EH (cell line): Measurements from ENCODE around the gene KLK8.
"Not testable (repeated sequence)": the region's sequence is repeated elsewhere in the genome, so short reads cannot be mapped to it uniquely, and the experiment has no call there.

Experiments used
- DNase-seq: peaks from one replicate; pipeline ENCODE4 v3.0.0-alpha.2; 2015; ENCODE audit warnings: low read depth

The KLK8 gene

DNA sequence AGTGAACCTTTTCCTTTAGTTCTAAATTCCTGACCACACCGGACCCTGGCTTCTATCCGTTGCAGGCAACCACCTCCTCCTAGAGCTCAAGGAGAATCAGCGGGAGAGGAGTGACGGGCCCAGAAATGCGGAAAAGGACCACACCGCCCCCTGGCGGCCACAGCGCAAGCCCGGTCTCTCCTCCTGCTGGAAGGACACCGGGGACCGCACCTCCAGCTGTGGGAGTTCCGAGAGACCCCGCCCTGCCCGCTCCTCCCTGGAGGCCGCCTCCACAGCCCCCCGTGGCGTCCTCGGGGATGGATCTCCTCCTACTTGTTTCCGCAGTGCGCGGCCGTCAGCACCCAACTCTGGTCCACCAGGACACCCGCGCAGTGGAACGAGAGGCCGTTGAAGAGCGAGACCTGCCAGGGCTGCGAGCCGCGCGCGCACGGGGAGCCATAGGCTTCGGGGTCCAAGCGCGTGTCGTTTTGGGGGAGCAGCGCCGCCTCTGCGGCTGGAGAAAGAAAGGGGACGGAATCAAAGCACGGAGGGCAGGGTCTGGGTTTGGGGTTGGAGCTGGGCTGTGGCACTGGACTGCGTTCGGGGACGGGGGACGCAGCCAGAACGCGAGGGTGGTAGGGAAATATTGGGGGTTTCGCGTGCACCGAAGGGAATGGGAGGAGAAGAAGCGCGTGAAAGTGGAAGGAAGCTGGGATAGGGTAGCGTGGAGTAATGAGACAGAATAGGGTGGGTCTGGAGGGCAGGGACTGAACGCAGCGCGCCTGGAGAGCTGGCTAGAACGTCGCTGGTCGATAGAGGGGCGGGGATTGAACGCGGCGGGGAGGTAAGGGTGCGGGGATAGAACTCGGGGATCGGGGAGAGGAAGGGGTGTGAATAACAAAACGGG lies 15.6 kb upstream of the KLK8 start:
- no peak for DNase-seq

DNA sequence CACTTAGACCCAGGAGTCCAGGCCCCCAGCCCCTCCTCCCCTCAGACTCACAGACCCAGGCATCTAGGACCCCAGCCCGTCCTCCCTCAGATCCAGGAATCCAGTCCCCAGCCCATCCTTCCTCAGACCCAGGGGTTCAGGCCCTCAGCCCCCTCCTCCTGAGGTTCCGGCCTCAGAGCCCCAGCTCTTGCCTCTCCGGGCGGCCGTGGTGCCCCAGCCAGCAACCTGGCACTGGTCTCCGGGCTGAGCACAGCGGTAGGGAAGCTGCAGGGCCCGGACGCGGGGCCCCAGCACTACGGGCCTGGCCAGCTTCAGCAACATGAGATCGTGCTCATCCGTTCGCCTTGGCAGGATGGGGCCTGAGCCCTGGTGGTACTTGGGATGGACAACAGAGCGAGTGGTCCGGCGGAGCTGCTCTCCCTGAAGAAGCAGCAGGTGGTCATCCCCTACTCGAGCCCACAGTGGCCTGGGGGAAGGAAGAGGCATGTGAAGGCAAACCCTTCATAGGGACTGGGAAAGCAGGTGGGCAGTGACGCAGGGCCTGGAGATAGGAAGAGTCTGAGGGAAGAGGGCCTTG lies 14.4 kb upstream of the KLK8 start:
- DNase-seq, result no peak

DNA sequence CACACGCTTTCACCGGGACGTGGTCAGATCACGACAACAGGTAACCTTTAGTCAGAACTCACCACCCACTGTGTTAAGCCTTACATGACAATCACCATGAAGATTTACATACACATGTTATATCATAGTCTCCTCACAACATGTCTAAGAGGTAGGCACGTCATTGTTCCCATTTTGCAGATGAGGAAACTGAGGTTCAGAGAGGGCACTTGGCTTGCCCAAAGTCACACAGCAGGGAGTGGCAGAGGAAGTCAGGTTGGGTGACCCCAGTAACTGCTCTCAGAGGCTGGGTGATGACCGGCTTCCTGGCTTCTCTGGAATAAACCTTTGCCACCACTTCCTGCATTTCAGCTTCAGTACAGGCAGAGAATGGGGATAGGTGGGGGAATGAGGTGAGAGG lies 12.8 kb upstream of the KLK8 start:
- no peak for DNase-seq

DNA sequence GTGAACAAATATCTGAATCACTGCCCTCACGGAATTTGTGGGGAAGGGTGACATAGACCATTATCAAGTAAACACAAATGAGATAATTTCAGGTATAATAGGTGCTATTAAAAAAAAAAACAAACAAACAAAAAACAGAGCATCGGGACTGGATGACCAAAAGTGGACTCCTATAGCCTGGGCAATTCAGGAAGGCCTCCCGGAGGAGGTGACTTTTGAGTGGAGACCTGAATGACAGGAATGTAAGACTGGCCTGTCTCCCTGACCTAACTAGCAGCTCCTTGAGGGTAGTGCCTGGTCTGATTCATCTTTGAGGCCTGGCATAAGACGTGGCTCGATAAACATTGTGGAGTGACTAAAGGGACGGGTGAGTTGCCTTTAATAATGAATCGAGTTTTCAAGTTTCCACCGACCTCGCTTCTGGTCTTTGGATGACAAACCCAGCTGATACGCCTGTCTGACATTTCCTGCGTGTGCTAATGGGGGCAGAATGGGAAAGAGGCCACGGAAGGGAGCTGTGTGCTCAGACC lies 11.3 kb upstream of the KLK8 start:
- no peak for DNase-seq

DNA sequence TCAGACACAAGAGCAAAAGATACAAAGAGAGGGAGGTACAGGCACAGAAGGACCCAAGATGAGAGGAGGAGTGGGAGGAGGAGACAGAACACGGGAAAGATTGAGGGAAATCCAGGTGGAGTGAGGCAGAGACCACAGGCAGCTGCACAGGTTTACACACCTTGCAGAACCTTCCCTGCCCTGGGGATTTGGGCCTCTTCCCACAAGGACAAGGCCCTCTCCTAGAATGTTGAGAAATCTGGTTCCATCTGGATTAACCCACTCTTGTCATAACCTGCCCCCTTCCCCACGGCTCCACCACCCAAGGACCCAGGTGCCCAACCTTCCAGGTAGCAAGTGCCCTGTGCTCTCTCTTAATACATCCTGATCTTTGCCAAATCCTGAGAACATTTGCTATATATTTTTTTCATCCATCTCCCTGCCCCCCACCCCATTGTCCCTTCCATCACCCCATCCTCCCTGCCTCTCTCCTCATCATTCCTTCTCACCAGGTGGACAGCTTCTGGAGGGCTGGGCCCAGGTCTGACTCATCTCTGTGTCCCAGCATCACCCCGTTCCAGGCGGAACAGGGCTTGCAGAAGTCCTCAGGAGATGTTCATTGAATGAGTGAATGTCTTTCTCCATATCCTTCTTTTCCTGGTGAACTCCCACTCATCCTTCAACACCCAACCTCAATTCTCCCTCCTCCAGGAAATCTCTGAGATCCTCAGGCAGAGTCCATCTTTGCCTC lies 8.8 kb upstream of the KLK8 start:
- no peak for DNase-seq

DNA sequence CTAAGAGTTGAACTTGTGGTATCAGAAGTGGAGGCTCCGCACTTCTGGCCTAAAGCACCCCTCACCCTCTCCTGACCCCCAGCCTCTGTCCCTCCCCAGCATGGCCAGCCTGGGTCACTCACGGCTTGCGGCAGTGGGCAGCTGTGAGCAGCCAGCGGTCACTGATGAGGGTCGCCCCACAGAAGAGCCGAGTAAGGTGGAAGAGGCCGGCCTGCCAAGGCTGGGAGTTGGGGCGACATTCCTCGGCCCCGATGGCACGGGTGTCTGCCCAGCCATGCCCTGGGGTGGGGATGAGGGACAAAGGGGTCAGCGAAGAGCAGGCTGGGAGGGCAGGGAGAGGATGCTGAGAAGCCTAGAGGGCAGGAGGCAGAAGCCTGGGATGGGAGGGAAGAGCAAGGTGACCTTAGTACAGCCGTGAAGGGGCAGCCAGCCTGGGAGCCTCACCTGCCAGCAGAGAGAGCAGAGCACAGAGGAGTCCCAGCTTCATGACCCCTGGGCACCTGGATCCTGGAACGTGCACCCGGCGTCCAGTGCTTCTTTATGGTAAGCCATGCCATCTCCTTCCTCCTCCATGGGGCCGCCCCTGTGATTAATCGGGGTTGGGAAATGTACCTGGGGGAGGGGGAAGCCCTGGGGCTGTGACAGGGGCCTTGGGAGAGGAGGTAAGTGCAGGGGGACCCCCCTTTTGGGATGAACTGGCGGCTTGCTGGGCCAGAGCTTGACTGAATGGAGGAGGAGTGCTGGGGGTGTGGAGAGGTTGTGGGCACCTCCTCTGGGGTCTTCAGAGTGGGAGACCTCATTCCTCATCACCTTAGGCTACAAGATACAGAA lies 7.9 kb upstream of the KLK8 start:
- DNase-seq, result no peak

DNA sequence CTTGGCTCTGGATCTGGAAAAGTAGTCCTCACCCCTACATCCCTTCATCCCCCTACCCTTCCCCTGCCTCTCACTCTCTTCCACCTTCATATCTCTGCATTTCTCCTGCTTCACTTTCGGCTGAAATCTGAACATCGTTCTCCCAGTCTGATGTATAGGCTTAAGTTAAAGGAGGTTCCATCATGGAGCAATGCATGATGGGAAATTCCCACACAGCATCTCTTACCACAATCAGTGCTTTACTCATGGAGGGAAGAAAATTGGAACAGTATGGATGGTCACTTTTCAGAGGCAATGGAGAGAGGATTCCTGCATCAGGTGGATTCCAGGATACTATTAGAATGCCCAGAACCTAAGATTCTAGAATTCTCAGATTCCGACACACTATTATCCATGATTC lies 6.1 kb upstream of the KLK8 start:
- DNase-seq, result no peak

DNA sequence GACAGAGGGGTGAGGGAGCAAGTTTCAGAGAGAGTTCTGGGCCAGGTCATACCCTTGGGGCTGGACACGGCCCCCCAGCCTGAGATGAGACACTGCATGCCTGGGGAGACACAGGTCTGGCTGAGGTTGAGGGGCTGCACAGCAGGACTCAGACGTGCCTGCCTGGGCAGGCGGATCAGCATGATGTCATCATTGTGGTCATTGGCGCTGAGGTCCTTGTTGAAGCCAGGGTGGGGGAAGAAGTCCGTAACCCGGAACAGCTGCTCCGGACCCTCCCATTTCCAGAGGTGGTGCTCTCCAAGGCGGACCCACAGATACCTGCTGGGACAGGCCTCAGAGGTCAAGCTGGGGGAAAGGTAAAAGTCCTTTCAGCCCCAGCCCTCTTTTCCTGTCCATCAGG lies 5.0 kb upstream of the KLK8 start:
- DNase-seq, result no peak

DNA sequence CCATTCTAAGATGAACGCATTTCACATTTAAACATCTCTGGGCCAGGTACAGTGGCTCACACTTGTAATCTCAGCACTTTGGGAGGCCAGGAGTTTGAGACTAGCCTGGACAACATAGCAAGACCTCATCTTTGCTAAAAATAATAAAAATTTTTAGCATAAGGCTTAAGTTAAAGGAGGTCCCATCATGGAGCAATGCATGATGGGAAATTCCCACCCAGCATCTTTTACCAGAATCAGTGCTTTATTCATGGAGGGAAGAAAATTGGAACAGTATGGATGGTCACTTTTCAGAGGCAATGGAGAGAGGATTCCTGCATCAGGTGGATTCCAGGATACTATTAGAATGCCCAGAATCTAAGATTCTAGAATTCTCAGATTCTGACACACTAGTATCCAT lies 3.8 kb upstream of the KLK8 start:
- DNase-seq, result no peak

DNA sequence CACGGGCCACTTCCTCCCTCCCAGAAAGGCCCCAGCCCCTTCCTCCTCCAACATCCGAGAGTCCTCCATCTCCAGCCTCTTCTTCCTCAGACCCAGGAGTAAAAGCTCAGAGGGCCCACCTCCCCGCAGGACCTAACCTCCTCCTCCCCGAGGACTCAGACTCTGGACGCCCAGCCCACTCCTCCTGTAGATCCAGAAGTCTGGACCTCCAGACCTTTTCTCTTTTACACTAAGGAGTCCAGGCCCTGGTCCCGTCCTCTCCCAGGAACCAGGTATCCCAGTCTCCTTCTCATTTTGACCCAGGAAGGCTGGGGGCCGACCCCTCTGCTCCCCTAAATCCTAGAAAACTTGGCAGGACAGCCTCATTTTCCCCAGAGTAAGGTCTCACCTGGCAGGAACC lies 1.9 kb upstream of the KLK8 start:
- DNase-seq, result no peak

DNA sequence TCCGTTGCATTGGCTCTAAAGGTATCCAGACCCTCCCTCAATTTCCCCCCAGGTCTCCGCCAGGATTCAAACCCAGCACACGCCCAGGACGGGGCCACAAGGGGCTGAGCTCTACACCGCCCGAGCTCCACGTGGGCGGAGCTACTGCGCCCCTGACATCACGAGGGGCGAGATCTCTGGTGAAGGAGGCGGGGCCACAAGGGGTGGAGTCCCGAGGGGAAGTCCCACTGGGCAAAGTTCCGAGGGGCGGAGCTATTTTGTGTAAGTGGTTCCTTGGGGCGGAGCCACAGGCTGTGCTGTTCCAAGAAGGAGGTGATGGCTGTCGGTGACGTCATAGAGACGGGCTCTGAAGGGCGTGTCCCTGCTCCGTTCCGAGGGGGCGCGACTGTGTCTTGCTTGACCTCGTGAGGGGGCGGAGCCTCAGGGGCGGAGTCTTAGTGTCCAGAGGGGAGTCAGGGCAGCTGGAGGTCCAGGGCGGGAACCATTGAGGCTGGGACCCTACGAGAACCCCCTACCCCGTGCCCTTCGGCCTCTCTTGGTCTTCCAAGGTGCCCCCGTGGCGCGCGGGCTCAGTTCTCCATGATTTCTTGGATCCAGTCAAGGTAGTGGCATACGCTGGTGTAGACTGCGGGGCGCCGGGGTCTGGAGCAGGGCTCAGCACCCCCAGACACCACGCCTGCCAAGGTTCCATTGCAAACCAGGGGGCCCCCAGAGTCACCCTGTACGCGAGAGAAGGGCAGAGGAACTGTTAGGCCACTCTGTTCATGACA lies 1.3 kb upstream of the KLK8 start:
- DNase-seq, result no peak

DNA sequence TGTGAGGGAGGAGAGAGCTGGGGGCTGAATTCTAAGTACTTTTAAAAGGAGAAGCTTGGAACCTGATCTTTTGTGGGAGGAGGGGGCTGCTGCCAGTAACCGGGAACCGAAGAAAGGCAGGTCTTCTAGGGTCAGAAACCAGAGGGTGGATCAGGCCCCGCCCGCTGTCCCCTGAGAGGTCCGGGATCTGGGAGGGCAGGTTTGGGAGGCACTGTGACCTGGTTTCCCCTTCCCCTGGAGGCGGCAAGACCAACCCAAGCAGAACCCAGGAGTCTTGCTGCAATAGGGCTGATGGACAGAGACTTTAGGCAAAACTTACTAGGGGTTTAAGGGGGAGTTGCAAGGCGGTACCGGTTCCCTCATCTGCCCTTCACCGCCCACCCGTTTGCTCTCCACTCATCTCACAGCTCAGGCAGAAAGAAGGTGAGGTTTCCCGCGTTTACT lies 707 bp upstream of the KLK8 start:
- DNase-seq, result no peak

DNA sequence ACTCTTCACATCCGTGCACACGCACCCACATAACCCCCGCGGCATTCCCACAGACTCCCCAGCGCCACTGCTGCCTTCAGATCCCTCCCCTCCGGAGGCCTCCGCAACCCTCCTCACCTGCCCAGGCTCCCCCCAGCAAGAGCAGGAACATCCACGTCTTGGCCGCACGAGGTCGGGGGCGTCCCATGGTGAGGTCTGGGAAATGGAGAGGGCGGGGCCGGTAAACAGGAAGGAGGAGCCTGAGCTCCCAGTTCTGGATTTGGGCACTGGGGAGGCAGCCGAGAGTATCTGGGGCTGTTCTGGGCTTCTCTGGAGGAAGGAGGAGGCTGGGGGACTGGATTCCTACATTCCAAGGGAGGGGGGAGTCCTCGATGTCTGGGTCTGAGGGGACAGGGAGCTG lies 423 bp downstream of the KLK8 start:
- no peak for DNase-seq

DNA sequence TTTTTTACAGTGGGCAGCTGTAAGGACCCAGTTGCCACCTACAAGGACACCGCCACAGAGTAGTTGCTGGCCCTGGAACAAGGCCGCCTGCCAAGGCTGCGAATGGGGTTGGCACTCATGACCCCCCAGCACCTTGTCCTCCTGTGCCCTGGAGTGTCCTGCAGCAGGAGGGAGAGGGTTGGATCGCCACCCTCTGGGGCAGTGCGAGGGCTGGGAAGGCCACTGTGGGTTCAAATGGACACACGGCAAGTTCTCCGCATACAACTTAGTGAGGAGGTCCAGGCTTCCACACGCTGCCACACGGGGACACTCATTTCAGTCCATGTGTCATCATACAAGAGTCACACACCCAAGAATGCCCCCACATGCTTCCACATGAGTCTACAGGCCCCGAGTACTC lies 978 bp downstream of the KLK8 start:
- DNase-seq, result no peak

DNA sequence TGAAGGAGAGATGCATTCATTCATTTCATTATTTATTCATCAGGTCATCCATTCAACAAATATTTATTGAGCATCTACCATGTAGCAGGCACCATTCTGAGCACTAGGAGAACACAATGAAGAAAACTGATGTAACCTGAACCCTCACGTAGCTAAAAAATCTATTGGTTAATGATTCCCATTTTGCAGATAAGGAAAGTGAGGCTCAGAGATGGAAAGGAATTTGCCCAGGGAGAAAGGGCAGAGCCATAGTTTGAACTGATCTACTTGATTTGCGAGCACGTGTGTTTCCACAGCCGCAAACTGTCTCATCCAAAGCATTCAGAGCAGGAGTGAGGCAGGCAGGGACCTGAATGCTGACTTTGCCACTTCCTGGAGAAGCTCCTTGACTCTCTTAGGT lies 2.7 kb downstream of the KLK8 start:
- no peak for DNase-seq

DNA sequence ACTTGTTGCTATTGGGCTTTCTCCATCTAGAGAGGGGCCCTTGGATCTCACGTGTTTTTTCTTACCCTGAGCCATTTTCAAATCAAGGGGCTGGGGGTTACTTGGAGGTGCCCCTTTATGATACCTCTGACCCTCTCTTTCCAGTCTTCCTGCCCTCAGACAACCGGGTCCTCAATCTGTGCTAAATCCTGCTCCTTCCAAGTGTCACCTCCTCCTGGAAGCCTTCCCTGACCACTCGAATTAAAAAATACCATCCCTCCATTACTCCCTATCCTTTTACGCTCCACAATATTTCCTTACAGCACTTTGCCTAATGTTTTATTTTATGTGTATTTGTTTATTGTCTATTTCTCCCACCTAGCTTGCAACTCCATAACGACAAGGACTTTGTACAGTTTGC lies 3.3 kb downstream of the KLK8 start:
- DNase-seq, result no peak

DNA sequence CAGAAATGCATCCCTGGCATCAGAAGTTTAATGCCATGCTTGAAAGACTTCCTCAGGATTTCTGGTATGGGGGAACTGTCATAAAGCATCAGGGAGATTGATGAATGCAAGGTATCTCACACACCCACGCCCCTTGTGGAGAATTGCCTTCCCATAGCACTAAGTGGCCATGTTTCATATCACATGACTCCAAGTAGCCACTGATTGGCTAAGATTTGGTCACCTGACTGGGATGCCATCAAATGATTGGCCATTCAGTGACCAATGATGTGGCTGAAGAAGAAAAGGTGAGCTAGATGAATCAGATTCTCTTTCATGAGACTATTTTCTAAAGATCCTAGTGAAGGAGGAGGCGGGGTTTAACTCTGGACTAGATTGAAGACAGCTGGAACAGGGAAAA lies 7.3 kb downstream of the KLK8 start:
- DNase-seq, result no peak

DNA sequence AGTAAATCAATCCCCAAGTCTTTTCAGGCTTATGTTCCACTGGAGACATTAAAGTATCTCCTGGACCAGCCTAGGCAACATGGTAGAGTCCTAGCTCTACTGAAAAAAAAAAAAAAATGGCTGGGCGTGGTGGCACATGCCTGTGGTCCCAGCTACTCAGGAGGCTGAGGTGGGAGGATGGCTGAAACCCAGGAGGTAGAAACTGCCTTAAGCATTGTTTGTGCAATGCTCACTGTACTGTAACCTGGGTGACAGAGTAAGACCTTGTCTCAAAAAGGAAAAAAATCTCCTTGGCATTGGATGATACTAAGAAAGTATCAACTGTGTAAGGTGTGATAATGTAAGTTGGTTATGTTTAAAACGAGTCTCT lies 8.8 kb downstream of the KLK8 start:
- DNase-seq, result no peak

DNA sequence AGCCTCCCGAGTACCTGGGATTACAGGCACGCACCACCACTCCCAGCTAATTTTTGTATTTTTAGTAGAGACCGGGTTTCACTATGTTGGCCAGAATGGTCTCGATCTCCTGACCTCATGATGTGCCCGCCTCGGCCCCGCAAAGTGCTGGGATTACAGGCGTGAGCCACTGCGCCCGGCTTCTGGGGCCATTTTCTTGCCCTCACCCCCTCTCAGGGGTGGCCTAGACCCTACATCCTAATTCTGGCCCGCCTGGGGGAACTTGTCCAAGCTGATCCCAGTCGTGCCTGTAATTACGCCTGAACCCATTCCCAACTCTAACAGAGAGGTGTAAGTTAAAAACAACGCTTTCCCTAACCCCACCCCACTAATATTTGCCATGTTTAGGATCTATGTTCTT lies 17.0 kb downstream of the KLK8 start:
- DNase-seq, result not testable (repeated sequence)

DNA sequence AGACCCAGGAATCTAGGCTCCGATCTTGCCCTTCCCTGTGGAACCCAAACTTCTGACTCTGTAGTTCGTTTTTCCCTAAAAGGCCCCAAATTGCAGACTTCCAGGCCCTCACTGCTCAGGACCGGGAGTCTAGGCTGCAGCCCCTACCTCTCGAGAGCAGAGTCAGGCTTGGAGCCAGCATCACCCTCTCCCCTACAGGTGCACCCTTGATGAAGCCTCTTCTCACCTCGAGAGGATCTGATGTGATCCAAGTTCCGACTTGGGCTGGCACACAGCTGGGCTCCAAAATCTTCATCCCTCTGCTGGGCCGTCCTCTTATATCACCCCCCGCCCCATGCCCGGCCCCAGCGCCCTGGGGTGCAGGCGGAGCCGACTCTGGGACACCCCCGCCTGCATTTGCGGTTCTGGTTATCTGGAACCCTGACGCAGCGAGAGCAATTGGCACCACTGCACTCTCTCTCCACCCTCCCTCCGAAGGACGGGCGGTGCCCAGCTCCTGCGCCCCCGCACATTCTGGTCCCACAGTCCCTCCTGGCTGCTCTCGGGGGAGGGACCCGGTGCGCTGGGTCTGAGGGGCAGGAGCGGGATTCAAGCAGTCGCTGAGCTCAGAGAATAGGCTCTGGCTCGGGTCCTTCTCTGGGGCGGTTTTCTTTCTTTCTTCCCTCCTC lies 17.6 kb downstream of the KLK8 start, which contains the start of gene KLK7:
KLK7 (minus strand) TSS at position 293 of the 668 bp plus-strand sequence. CDS start 1,518 bp downstream, outside the sequence.
- DNase-seq, result no peak

DNA sequence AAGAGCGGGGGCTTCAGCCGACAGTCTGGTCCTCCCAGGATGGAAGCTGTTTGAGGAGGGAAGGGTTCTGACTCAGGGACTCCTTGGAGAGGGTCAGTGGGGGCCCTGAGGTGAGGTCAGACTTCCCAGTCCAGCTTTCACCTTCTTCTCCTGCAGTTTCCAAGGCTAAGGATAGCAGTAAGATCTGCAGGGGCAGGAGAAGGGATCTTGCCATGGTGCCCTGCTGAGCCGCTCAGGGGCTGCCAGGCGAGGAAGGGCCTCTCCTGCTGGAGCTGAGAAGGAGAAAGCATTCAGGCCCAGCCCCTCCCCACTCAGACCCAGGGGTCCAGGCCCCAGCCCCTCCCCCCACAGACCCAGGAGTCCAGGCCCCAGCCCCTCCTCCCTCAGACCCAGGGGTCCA lies 19.2 kb downstream of the KLK8 start:
- DNase-seq, result no peak
